Cerebellar cortex (tissue), 1 donor: ENCODE data around the gene PUS7.
"Not testable (repeated sequence)": the region's sequence is repeated elsewhere in the genome, so short reads cannot be mapped to it uniquely, and the experiment has no call there.

ENCODE experiments used
- DNase-seq: peaks from one replicate; pipeline ENCODE4 v3.0.0-alpha.2; 2015; ENCODE audit warnings: low spot score

The PUS7 gene

GRCh38 chr7:105444342-105444987 lies 77.6 kb downstream of the PUS7 start:
- DNase-seq = no peak

GRCh38 chr7:105442214-105442613 lies 79.9 kb downstream of the PUS7 start:
- not testable (repeated sequence) for DNase-seq

- DNase-seq = peak; percentile 17
These were observed 82.7 kb downstream of the PUS7 start for GRCh38 chr7:105439174-105439893.

DNA sequence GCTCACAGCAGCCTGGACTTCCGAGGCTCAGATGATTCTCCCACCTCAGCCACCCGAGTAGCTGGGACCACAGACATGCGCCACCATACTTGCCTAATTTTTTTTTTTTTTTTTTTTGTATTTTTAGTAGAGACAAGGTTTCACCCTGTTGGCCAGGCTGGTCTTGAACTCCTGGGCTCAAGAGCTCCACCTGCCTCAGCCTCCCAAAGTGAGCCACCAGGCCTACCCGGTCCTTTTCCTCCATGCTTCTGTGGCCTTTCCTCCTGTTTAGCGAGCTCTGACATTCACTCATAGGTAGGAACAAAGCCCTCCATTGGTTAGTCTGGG lies 83.3 kb downstream of the PUS7 start:
- no peak for DNase-seq

GRCh38 chr7:105438254-105438653 lies 83.8 kb downstream of the PUS7 start:
- no peak for DNase-seq

GRCh38 chr7:105437356-105437755 lies 84.7 kb downstream of the PUS7 start:
- DNase-seq = not testable (repeated sequence)

DNA sequence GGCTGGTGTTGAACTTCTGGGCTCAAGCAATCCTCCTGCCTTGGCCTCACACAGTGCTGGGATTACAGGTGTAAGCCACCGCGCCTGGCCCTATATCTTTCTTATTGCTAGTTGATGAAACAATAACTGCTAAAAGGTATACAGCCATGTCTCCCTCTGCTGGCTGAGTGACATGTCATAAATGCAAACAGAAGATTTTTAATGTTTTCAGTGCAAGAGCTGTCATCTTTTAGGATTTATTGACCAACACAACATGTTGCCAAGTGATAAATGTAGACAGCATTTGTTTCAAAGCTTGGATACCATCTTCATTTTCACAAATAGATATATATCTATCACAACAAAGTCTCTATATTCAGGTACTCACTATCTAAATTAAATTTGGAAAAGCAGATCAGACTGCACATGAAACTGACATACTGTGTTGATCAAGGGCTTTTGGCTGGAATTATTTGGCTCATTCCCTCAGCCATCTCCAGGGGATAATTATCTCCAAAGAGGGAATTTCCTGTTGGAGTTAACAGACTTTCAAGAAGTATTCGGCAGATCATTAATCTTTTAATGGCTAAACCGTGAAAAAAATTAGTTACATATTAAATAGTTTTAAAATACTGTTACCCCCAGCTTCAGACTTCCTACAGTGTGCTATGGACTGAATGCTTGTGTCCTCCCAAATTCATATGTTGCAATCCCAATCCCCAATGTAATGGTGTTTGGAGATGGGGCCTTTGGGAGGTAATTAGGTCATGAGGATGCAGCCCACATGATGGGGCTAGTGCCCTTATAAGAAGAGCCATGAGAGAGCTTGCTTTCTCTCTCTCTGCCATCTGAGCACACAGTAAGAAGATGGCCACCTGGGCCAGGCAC lies 92.1 kb downstream of the PUS7 start:
- DNase-seq = peak; percentile 71

DNA sequence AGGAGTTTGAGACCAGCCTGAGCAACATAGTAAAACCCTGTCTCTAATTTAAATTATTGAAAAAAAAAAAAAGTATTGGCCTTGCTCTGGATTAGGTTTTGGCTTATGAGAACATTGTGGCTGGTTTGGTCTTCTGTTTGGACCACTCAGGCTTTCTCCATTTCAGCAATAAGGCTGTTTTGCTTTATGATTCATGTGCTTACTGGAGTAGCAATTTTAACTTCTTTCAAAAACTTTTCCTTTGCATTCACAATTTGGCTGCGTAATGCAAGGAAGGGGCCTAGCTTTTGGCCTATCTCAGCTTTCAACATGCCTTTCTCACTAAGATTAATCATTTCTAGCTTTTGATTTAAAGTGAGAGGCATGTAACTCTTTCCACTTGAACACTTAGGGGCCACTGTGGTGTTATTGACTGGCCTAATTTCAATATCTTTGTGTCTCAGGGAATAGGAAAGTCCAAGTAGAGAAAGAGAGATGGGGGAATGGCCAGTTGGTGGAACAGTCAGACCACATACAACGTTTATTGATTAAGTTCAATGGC lies 95.4 kb downstream of the PUS7 start:
- no peak for DNase-seq

DNA sequence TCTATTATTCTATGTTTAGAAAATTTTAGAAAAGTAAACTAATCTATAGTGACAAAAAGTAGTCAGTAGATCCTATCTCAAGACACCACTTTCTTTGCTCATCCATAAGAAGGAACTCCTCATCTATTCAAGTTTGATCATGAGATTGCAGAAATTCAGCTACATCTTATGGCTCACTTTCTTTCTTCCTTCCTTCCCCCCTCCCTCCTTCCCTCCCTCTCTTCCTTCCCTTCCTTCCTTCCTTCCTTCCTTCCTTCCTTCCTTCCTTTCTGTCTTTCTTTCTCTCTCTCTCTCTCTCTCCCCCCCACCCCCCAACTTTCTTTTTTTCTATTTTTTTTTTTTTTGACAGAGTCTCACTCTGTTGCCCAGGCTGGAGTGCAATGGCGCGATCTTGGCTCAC lies 98.1 kb downstream of the PUS7 start:
- DNase-seq = no peak

DNA sequence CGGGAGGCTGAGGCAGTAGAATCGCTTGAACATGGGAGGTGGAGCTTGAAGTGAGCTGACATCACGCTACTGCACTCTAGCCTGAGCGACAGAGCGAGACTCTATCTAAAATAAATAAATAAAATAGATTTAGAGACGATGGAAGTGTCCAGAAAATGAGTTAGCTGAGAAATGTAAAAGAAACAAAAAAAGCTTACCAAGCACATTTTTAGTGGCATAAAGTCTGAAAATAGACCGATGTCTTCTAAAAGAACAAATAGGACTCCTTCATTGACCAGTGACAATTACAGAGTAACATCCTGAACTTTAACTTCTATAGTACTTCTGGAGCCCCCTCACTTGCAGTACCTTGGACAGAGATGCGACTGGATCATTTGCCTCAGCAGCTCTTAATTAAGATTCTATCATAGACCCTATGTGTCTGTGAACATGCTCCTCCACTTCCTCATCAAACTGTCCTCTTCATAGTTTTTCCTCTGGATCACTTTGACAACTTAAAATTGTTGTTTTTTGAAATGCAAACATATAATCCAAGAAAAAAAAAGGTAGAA lies 108.1 kb downstream of the PUS7 start:
- DNase-seq = no peak

GRCh38 chr7:105410774-105411173 lies 111.3 kb downstream of the PUS7 start:
- not testable (repeated sequence) for DNase-seq

DNA sequence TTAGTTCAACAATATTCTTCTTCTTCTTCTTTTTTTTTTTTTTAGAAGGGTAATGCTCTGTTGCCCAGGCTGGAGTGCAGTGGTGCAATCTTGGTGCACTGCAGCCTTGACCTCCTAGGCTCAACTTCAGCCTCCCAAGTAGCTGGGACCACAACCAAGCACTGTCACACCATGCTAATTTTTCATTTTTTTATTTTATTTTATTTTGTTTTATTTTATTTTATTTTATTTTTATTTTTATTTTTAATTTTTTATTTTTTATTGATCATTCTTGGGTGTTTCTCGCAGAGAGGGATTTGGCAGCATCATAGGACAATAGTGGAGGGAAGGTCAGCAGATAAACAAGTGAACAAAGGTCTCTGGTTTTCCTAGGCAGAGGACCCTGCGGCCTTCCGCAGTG lies 112.3 kb downstream of the PUS7 start:
- not testable (repeated sequence) for DNase-seq

DNA sequence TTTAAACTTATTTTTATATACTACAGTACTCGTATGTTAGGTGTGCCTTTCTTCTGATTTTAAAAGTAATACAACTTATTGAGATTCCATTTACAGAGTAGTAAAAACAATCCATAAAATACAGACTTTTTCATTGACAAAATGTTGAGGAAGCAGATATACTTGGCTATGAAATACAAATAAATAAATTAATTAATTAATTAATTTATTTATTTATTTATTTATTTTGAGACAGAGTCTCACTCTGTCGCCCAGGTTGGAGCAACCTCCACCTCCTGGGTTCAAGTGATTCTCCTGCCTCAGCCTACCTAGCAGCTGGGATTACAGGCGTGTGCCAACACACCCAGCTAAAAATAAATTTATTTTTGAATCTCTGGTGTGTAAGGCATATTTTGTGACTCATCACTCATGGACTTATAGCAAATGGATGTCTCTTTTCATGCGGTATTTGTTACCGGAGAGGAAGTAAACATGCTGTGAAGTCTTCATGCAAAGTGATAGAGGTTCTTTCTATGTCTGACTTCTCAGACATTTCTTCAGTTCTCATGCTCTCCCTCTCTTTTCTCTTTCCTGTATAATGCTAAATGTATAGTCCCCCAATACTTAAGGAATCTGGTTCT lies 113.2 kb downstream of the PUS7 start:
- DNase-seq = no peak
